ENCODE results near the gene FEM1C. TPM values are rescaled to one million over a fixed set of nuclear protein-coding genes. Genes with fewer than 3 reads are reported as not detected.
A peak's percentile ranks its signal among the peaks of the same experiment; 100 is the strongest.
"Not testable (repeated sequence)": the region's sequence is repeated elsewhere in the genome, so short reads cannot be mapped to it uniquely, and the experiment has no call there.

Gene FEM1C
- total RNA-seq, 1 donor from 2014 or later, result 15.0 TPM

GRCh38 chr5:115520191-115520590 is 24.4 kb downstream of the FEM1C start:
- no peak for DNase-seq

- no peak for DNase-seq
These were observed 28.2 kb downstream of the FEM1C start for GRCh38 chr5:115516372-115516771.

GRCh38 chr5:115514220-115514619 is 30.4 kb downstream of the FEM1C start:
- DNase-seq, result no peak

GRCh38 chr5:115511632-115512031 is 32.9 kb downstream of the FEM1C start:
- DNase-seq, result no peak

GRCh38 chr5:115510145-115510645 is 34.4 kb downstream of the FEM1C start:
- DNase-seq, result no peak

- DNase-seq, result no peak
These were observed 35.0 kb downstream of the FEM1C start for GRCh38 chr5:115509547-115509946.

- DNase-seq, result no peak
These were observed 36.9 kb downstream of the FEM1C start for GRCh38 chr5:115507681-115508080.

- no peak for DNase-seq
These were observed 41.2 kb downstream of the FEM1C start for GRCh38 chr5:115503420-115503819.

- DNase-seq, result no peak
These were observed 42.9 kb downstream of the FEM1C start for GRCh38 chr5:115501464-115502210.

- DNase-seq, result no peak
These were observed 44.4 kb downstream of the FEM1C start for GRCh38 chr5:115500225-115500624.

- no peak for DNase-seq
These were observed 47.5 kb downstream of the FEM1C start for GRCh38 chr5:115496936-115497576.

- DNase-seq, result peak; percentile 3
These were observed 49.8 kb downstream of the FEM1C start for GRCh38 chr5:115494570-115495289.

- no peak for DNase-seq
These were observed 54.0 kb downstream of the FEM1C start for GRCh38 chr5:115490596-115490995.

GRCh38 chr5:115489733-115490132 is 54.8 kb downstream of the FEM1C start:
- no peak for DNase-seq

- no peak for DNase-seq
These were observed 56.8 kb downstream of the FEM1C start for GRCh38 chr5:115487756-115488155.

- DNase-seq, result no peak
These were observed 57.4 kb downstream of the FEM1C start for GRCh38 chr5:115487168-115487567.

GRCh38 chr5:115486728-115487127 is 57.8 kb downstream of the FEM1C start:
- DNase-seq, result no peak

GRCh38 chr5:115484368-115484767 is 60.2 kb downstream of the FEM1C start:
- DNase-seq, result no peak

GRCh38 chr5:115480900-115481299 is 63.7 kb downstream of the FEM1C start:
- no peak for DNase-seq

- no peak for DNase-seq
These were observed 64.3 kb downstream of the FEM1C start for GRCh38 chr5:115480271-115480670.

GRCh38 chr5:115479166-115479873 is 65.3 kb downstream of the FEM1C start:
- not testable (repeated sequence) for DNase-seq

GRCh38 chr5:115478281-115478680 is 66.3 kb downstream of the FEM1C start:
- no peak for DNase-seq

GRCh38 chr5:115477581-115477980 is 67.0 kb downstream of the FEM1C start:
- DNase-seq, result no peak

Measured in dermis blood vessel endothelial cell (primary cell).